Naive B cell (primary cell): ENCODE data around the gene C9orf50. TPM values are rescaled to one million over a fixed set of nuclear protein-coding genes. Genes with fewer than 3 reads are reported as not detected.

Experiments
- ATAC-seq, 2 donors: fragments of 150-1000 bp; cut with Tn5 transposase; 2 replicates each; pipeline ENCODE4 v1.10.0; 2021; ENCODE audit warnings: low read depth in 2 of 2, mild to moderate bottlenecking in 2 of 2, moderate library complexity in 2 of 2
- DNase-seq: peaks from one replicate; pipeline ENCODE4 v3.0.0; 2022
- H3K27ac Mint-ChIP-seq, 6 donors: one replicate each; pipeline ENCODE4 v1.8.0; 2020 to 2022; ENCODE audit warnings: mild to moderate bottlenecking in 6 of 6, mixed read lengths in 6 of 6, moderate library complexity in 5 of 6, inconsistent platforms in 2 of 6
- H3K27me3 Mint-ChIP-seq, 3 donors: one replicate each; pipeline ENCODE4 v1.8.0; 2021 to 2022; ENCODE audit warnings: mixed read lengths in 3 of 3, mild to moderate bottlenecking in 1 of 3
- H3K36me3 Mint-ChIP-seq, 2 donors: one replicate each; pipeline ENCODE4 v1.8.0; 2020 to 2022; ENCODE audit warnings: mixed read lengths in 2 of 2, inconsistent platforms in 1 of 2, mild to moderate bottlenecking in 1 of 2
- H3K4me1 Mint-ChIP-seq, 3 donors: one replicate each; pipeline ENCODE4 v1.8.0; 2020 to 2022; ENCODE audit warnings: mixed read lengths in 3 of 3, inconsistent platforms in 1 of 3, mild to moderate bottlenecking in 1 of 3, moderate library complexity in 1 of 3
- H3K4me3 Mint-ChIP-seq, 8 donors: one replicate each; pipeline ENCODE4 v1.8.0; 2020 to 2022; ENCODE audit warnings: mild to moderate bottlenecking in 8 of 8, mixed read lengths in 8 of 8, moderate library complexity in 8 of 8, inconsistent platforms in 2 of 8
- H3K9me3 Mint-ChIP-seq, 7 donors: one replicate each; pipeline ENCODE4 v1.8.0; 2020 to 2022; ENCODE audit warnings: mixed read lengths in 7 of 7, mild to moderate bottlenecking in 5 of 7, inconsistent platforms in 2 of 7, moderate library complexity in 1 of 7
- polyA plus RNA-seq, 6 donors: library from polyadenylated mRNA; unstranded; fragments of 300-500 nt; fragmentation: Illumina TruSeq; gene quantifications; one replicate each; pipeline ENCODE4 v1.2.3, GENCODE V29; 2021; ENCODE audit warnings: low read depth in 6 of 6

The C9orf50 gene
- polyA plus RNA-seq, 6 donors from 2014 or later, result not detected

GRCh38 chr9:129633848-129634247 lies 12.9 kb upstream of the C9orf50 start:
- no peak for ATAC-seq
- H3K4me3 Mint-ChIP-seq, result no peak overlapping the region
- no peak for DNase-seq
- no peak overlapping the region for H3K27ac Mint-ChIP-seq
- H3K27me3 Mint-ChIP-seq, result no peaks in the 10 kb centered on the region
- peaks cover 6 to 8% of the 10 kb centered on the region in 2 donors for H3K36me3 Mint-ChIP-seq
- no peaks in the 10 kb centered on the region for H3K9me3 Mint-ChIP-seq
- peaks cover 23 to 39% (median 28%) of the 10 kb centered on the region in 3 donors for H3K4me1 Mint-ChIP-seq

GRCh38 chr9:129633207-129633606 lies 12.3 kb upstream of the C9orf50 start:
- Mint-ChIP-seq H3K4me3 (peak overlapping the region in 1 of 8 donors; percentile 45), H3K27me3 (no peaks in the 10 kb centered on the region), H3K36me3 (peaks cover 3 to 6% of the 10 kb centered on the region in 2 donors), H3K9me3 (no peaks in the 10 kb centered on the region), H3K4me1 (peaks cover 19 to 42% (median 29%) of the 10 kb centered on the region in 3 donors), H3K27ac (peak overlapping the region in 1 of 6 donors; percentile 52)
- DNase-seq (no peak), ATAC-seq (no peak)

DNA sequence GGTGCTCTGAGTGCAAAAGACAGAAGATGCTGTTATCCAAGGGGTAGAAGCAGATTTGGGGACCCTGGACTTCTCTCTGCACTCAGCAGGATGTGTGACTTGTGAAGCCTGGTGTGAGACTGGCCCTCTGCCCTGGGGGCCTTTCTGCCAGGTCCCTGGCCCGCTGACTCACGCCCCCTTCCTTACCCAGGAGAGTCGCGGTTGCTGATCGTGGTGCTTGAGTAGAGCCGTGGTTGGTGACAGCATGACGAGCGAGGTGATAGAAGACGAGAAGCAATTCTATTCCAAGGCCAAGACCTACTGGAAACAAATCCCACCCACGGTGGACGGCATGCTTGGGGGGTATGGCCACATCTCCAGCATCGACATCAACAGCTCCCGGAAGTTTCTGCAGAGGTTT lies 11.6 kb upstream of the C9orf50 start:
- Mint-ChIP-seq H3K4me3 (no peak overlapping the region), H3K36me3 (peaks cover 0 to 6% of the 10 kb centered on the region in 2 donors), H3K27ac (no peak overlapping the region), H3K9me3 (no peaks in the 10 kb centered on the region), H3K4me1 (peaks cover 25 to 47% (median 30%) of the 10 kb centered on the region in 3 donors), H3K27me3 (no peaks in the 10 kb centered on the region)
- no peak for ATAC-seq
- DNase-seq, result no peak

DNA sequence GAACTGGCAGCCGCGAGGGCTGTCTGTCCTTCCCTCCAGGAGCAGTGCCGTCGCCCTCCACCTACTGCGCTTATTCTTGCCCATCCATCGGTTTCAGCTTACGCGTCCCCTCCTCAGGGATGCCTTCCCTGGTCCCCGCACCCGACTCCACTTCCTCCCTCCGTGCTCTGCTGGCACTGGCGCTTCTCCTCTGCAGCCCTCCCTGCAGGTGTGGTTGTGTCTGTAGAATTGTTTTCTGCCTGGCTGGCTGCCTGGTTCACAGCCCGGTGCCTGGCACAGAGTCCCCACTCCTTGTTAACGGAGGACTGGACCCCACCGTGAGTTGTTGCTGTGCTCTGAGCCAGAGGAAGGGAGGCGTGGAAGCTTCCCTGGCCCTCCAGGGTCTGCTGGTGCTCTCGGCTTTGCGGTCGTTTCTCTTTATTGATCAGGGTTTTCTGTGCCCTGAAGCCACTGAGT lies 10.8 kb upstream of the C9orf50 start:
- Mint-ChIP-seq H3K27me3 (no peaks in the 10 kb centered on the region), H3K9me3 (no peaks in the 10 kb centered on the region), H3K4me1 (peaks cover 32 to 54% (median 37%) of the 10 kb centered on the region in 3 donors), H3K36me3 (peaks cover 0 to 6% of the 10 kb centered on the region in 2 donors), H3K27ac (peak overlapping the region in 3 of 6 donors; percentile 42 to 83 (median 77)), H3K4me3 (peak overlapping the region in 3 of 8 donors; percentile 6 to 66 (median 59))
- DNase-seq (no peak), ATAC-seq (no peak)

DNA sequence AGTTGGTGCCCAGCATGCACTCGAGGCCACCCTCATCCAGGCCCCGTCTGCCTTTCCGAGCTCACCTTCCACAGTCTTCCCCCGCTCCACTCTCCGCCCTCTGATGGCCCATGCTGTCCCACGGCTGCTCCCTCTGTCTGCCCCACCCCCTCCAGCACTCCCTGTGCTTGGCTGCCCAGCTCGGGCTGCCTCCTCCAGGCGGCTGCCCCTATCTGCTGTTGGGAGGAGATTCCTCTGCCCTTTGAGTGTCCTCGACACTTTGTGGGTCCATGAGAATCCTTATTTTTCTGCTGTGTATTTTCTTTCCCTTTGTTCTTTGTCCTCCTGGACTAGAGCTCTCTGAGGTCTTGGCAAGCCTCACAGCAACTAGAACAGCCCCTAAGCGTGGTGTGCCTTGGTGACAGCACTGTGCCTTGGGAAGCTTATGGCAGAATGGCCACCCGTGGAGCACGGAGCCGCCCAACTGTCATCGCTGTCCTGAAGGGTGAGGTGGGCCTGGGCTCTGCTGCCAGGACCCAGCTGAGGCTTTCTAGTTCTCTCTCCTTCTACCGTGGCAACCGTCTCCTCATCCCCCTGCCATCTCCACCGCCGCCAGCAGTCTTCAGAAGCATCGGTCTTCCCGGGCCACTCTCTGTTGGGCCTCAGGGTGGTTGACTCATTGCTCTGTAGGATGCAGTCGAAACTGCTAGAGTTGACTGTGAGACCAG lies 10.2 kb upstream of the C9orf50 start:
- ATAC-seq (no peak), DNase-seq (no peak)
- Mint-ChIP-seq H3K4me3 (peak overlapping the region in 1 of 8 donors; percentile 59), H3K36me3 (peaks cover 0 to 6% of the 10 kb centered on the region in 2 donors), H3K27me3 (no peaks in the 10 kb centered on the region), H3K4me1 (peaks cover 34 to 59% (median 43%) of the 10 kb centered on the region in 3 donors), H3K27ac (peak overlapping the region in 4 of 6 donors; percentile 69 to 84 (median 75)), H3K9me3 (no peaks in the 10 kb centered on the region)

GRCh38 chr9:129629251-129629820 lies 8.4 kb upstream of the C9orf50 start:
- no peaks in the 10 kb centered on the region for H3K27me3 Mint-ChIP-seq
- H3K4me3 Mint-ChIP-seq, result peak overlapping the region in 2 of 8 donors; percentile 26 to 49
- DNase-seq, result no peak
- H3K27ac Mint-ChIP-seq, result peak overlapping the region in 3 of 6 donors; percentile 51 to 97 (median 78)
- H3K4me1 Mint-ChIP-seq, result peaks cover 38 to 74% (median 56%) of the 10 kb centered on the region in 3 donors
- peaks cover 0 to 2% (median 0%) of the 10 kb centered on the region in 7 donors for H3K9me3 Mint-ChIP-seq
- no peak for ATAC-seq
- no peaks in the 10 kb centered on the region for H3K36me3 Mint-ChIP-seq

DNA sequence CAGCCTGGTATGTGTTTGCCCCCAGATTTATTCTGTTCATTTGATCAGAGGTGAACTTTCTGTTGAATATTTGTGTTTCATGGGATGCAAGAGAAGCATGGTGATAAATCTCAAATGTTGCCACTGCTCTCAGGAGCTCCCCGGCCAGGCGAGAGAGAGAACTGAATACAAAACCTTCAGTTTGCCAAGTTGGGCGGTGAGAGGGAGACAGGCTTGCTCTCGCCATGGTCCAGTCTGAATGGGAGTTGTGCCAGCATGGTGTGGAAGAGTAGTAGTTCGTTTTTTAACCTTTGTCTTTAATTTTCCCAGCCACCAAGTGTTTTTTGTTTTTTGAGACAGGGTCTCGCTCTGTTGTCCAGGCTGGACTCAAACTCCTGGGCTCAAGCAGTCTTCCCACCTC lies 7.8 kb upstream of the C9orf50 start:
- H3K4me1 Mint-ChIP-seq, result peaks cover 42 to 78% (median 61%) of the 10 kb centered on the region in 3 donors
- H3K9me3 Mint-ChIP-seq, result peaks cover 0 to 2% (median 0%) of the 10 kb centered on the region in 7 donors
- no peaks in the 10 kb centered on the region for H3K36me3 Mint-ChIP-seq
- ATAC-seq (no peak), DNase-seq (no peak)
- peaks cover 0 to 6% (median 2%) of the 10 kb centered on the region in 3 donors for H3K27me3 Mint-ChIP-seq
- H3K4me3 Mint-ChIP-seq, result peak overlapping the region in 4 of 8 donors; percentile 15 to 49 (median 23)
- H3K27ac Mint-ChIP-seq, result peak overlapping the region in 4 of 6 donors; percentile 68 to 97 (median 75)

GRCh38 chr9:129627556-129628440 lies 6.9 kb upstream of the C9orf50 start:
- Mint-ChIP-seq H3K4me3 (peak overlapping the region; percentile 7 to 94 (median 91)), H3K27me3 (peaks cover 0 to 15% (median 10%) of the 10 kb centered on the region in 3 donors), H3K4me1 (peaks cover 46 to 78% (median 61%) of the 10 kb centered on the region in 3 donors), H3K9me3 (peaks cover 0 to 2% (median 0%) of the 10 kb centered on the region in 7 donors), H3K27ac (peak overlapping the region in 5 of 6 donors; percentile 93 to 99 (median 98)), H3K36me3 (no peaks in the 10 kb centered on the region)
- no peak for DNase-seq
- ATAC-seq, result no peak

DNA sequence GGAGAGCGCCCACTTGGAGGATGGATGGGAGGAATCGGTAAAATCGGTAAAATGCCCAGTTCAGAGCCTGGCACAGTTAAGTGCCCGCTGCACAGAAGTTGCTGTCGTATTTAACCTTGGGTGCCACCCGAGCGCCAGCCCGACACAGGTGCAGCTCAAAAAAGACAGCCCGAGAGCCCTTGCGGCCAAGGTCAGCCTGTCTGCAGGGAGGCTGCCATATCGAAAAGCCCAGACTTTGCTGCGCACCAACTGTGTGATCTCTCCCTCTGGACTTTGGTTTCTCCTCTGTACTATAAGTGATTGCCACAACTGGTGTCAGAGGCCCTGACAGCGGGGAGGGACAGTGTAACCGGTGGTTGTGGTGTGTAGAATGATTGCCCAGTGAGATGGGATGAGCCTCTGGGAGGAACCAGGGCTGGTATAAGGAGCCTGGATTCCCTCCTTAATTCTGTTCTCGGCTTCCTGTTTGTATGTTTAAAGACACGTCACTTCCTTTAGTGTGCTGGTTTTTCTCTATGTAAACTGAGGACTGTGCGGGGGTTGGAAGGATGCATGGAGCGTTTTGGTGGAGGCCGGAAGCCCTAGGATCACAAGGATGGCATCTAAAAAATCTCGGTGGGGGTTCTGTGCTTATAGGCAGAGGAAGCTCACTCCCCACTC lies 5.9 kb upstream of the C9orf50 start:
- peaks cover 43 to 69% (median 58%) of the 10 kb centered on the region in 3 donors for H3K4me1 Mint-ChIP-seq
- peaks cover 0 to 2% (median 0%) of the 10 kb centered on the region in 7 donors for H3K9me3 Mint-ChIP-seq
- H3K4me3 Mint-ChIP-seq, result peak overlapping the region; percentile 88 to 94 (median 91)
- DNase-seq, result peak; percentile 48
- no peaks in the 10 kb centered on the region for H3K36me3 Mint-ChIP-seq
- peaks cover 0 to 23% (median 10%) of the 10 kb centered on the region in 3 donors for H3K27me3 Mint-ChIP-seq
- peak; percentile 38 to 42 for ATAC-seq
- peak overlapping the region; percentile 93 to 99 (median 98) for H3K27ac Mint-ChIP-seq

DNA sequence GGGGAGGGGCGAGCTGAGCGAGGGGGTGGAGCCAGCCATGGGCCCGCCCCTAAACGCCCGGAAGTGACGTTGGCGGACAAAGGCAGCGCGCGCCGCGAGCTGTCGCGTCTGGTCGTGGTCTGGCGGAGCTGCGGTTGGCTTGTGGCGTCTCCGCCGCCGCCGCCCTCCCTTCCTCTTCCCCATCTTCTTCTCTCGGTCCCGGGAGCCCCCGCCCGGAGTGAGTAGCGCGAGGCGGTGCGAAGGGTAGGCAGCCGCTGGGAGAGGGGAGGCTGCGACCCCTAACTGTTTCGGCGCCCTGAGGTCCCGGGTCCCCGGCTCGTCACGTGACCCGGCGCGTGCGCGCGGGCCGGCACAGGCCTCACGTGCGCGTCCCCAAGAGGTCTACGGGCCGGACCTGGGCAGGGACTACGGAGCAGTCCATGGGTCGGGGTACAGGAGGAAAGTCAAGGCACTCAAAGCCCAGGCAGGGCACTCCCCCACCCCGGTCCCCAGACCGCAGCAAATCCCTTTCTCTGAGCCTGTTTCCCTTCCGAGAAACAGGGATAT lies 5.3 kb upstream of the C9orf50 start, which contains the start of gene NTMT1:
NTMT1 (plus strand) TSS at position 85 of the 546 bp plus-strand sequence. CDS start 6,541 bp downstream, outside the sequence.
- peak; percentile 79 to 83 for ATAC-seq
- H3K4me3 Mint-ChIP-seq, result peak within 1 kb of the TSS; percentile 88 to 94 (median 91)
- no peaks in the 10 kb centered on the region for H3K36me3 Mint-ChIP-seq
- peaks cover 0 to 2% (median 0%) of the 10 kb centered on the region in 7 donors for H3K9me3 Mint-ChIP-seq
- H3K4me1 Mint-ChIP-seq, result peaks cover 37 to 63% (median 52%) of the 10 kb centered on the region in 3 donors
- peaks cover 5 to 29% (median 14%) of the 10 kb centered on the region in 3 donors for H3K27me3 Mint-ChIP-seq
- DNase-seq, result peak; percentile 94
- peak within 1 kb of the TSS; percentile 94 to 99 (median 98) for H3K27ac Mint-ChIP-seq

DNA sequence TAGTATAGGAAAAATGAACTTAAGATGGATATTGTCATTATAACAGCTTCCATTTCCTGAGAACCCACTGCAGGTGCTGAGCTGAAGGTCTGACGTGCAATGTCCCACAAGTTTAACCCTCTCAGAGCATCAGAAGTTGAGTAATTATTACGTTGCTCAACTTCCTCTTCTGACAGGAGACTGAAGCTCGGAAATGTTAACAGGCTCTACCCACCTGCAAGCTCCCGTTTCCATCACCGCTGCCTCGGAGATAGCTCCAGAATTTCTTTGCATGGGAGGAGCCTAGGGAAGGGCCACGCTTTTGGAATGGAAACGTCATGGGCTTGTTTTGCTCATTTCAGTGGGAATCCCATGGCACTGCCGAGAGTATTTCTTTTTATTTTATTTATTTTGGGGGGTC lies 4.0 kb upstream of the C9orf50 start:
- peak overlapping the region; percentile 94 to 99 (median 98) for H3K27ac Mint-ChIP-seq
- H3K36me3 Mint-ChIP-seq, result no peaks in the 10 kb centered on the region
- ATAC-seq, result peak; percentile 53 to 61
- peaks cover 27 to 59% (median 49%) of the 10 kb centered on the region in 3 donors for H3K4me1 Mint-ChIP-seq
- H3K4me3 Mint-ChIP-seq, result peak overlapping the region; percentile 88 to 94 (median 91)
- peaks cover 12 to 34% (median 20%) of the 10 kb centered on the region in 3 donors for H3K27me3 Mint-ChIP-seq
- peak; percentile 74 for DNase-seq
- H3K9me3 Mint-ChIP-seq, result peaks cover 0 to 2% (median 0%) of the 10 kb centered on the region in 7 donors
